MM.1S (cell line): Measurements from ENCODE around the gene DENND1C.

Source experiments
- EZH2 ChIP-seq: fragments of 300-600 bp; sonication (generic); optimal IDR thresholded peaks from 2 replicates; pipeline ENCODE3; 2017; ENCODE audit warnings: low read depth, mild to moderate bottlenecking, antibody characterized with exemption, low read length, mixed read lengths
- EZH2phosphoT487 ChIP-seq: fragments of 300-600 bp; sonication (generic); IDR thresholded peaks from 2 replicates; pipeline ENCODE4 v1.6.1; 2018; ENCODE audit warnings: antibody characterized with exemption, low read length
- TF ChIP-seq, protein P1 (sequence below): fragments of 300-600 bp; sonication (generic); IDR thresholded peaks from 2 replicates; pipeline ENCODE4 v1.5.1; 2016; ENCODE audit warnings: antibody characterized with exemption, low read length, mixed read lengths

DNA sequence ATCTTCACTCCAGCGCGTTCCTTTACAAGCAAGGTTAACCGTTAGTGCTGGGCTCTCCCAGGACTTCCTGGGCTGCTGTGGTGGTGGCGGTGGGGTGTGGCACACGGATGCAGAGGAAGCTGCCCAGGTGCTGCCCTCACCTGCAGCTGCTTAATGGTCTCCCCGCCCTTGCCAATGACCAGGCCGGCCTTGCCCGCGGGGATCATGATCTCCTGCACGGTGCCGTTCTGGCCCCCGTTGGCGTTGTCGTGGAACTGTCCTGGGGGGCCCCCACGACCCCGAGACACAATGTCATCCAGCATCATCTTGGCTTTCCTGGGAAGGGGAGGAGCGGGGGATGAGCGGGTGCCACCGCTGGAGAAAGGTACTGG lies 63.0 kb downstream of the DENND1C start:
- TF ChIP-seq, protein P1, sequence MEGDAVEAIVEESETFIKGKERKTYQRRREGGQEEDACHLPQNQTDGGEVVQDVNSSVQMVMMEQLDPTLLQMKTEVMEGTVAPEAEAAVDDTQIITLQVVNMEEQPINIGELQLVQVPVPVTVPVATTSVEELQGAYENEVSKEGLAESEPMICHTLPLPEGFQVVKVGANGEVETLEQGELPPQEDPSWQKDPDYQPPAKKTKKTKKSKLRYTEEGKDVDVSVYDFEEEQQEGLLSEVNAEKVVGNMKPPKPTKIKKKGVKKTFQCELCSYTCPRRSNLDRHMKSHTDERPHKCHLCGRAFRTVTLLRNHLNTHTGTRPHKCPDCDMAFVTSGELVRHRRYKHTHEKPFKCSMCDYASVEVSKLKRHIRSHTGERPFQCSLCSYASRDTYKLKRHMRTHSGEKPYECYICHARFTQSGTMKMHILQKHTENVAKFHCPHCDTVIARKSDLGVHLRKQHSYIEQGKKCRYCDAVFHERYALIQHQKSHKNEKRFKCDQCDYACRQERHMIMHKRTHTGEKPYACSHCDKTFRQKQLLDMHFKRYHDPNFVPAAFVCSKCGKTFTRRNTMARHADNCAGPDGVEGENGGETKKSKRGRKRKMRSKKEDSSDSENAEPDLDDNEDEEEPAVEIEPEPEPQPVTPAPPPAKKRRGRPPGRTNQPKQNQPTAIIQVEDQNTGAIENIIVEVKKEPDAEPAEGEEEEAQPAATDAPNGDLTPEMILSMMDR: no peak
- TF ChIP-seq EZH2 (no peak), EZH2phosphoT487 (no peak)
